ENCODE measurements around the gene NMNAT1.
"Not testable (repeated sequence)": the region's sequence is repeated elsewhere in the genome, so short reads cannot be mapped to it uniquely, and the experiment has no call there.

Gene NMNAT1

GRCh38 chr1:9908871-9909233 is 34.4 kb upstream of the NMNAT1 start:
- Histone ChIP-seq H3K27me3 (ENCODE audit: control insufficient read depth, insufficient read depth, low read length) (no peaks in the 10 kb centered on the region), H3K4me3 (ENCODE audit: low read depth, low read length) (peak overlapping the region; percentile 91), H3K36me3 (ENCODE audit: control insufficient read depth, insufficient read depth, low read length) (no peaks in the 10 kb centered on the region), H3K4me1 (ENCODE audit: control insufficient read depth, insufficient read depth, low read length) (peaks cover 13% of the 10 kb centered on the region), H3K27ac (ENCODE audit: low read depth, low read length) (no peak overlapping the region), H3K9ac (ENCODE audit: low read length) (peak overlapping the region; percentile 87), H3K9me3 (ENCODE audit: control insufficient read depth, insufficient read depth, low read depth, low read length) (no peaks in the 10 kb centered on the region)

- H3K27me3 ChIP-seq (ENCODE audit: control insufficient read depth, insufficient read depth, low read length), result no peaks in the 10 kb centered on the region
- H3K36me3 ChIP-seq (ENCODE audit: control insufficient read depth, insufficient read depth, low read length), result no peaks in the 10 kb centered on the region
- H3K9me3 ChIP-seq (ENCODE audit: control insufficient read depth, insufficient read depth, low read depth, low read length), result no peaks in the 10 kb centered on the region
- H3K4me3 ChIP-seq (ENCODE audit: low read depth, low read length), result peak overlapping the region; percentile 91
- peaks cover 13% of the 10 kb centered on the region for H3K4me1 ChIP-seq (ENCODE audit: control insufficient read depth, insufficient read depth, low read length)
- no peak overlapping the region for H3K27ac ChIP-seq (ENCODE audit: low read depth, low read length)
- H3K9ac ChIP-seq (ENCODE audit: low read length), result peak overlapping the region; percentile 87
These were observed 33.8 kb upstream of the NMNAT1 start for GRCh38 chr1:9909234-9910046.

GRCh38 chr1:9910076-9910422 is 33.2 kb upstream of the NMNAT1 start, which contains the start of gene CTNNBIP1:
Gene CTNNBIP1 (minus strand): TSS chr1:9910269. CDS start chr1:9872064, 38,205 bp downstream.
- Histone ChIP-seq H3K9me3 (ENCODE audit: control insufficient read depth, insufficient read depth, low read depth, low read length) (no peaks in the 10 kb centered on the region), H3K27me3 (ENCODE audit: control insufficient read depth, insufficient read depth, low read length) (no peaks in the 10 kb centered on the region), H3K27ac (ENCODE audit: low read depth, low read length) (peak within 1 kb of the TSS; percentile 71), H3K4me1 (ENCODE audit: control insufficient read depth, insufficient read depth, low read length) (peaks cover 8% of the 10 kb centered on the region), H3K4me3 (ENCODE audit: low read depth, low read length) (peak within 1 kb of the TSS; percentile 95), H3K9ac (ENCODE audit: low read length) (peak within 1 kb of the TSS; percentile 87), H3K36me3 (ENCODE audit: control insufficient read depth, insufficient read depth, low read length) (no peaks in the 10 kb centered on the region)

GRCh38 chr1:9910423-9911178 is 32.7 kb upstream of the NMNAT1 start:
- Histone ChIP-seq H3K27ac (ENCODE audit: low read depth, low read length) (peak overlapping the region; percentile 71), H3K4me3 (ENCODE audit: low read depth, low read length) (peak overlapping the region; percentile 95), H3K27me3 (ENCODE audit: control insufficient read depth, insufficient read depth, low read length) (no peaks in the 10 kb centered on the region), H3K36me3 (ENCODE audit: control insufficient read depth, insufficient read depth, low read length) (no peaks in the 10 kb centered on the region), H3K4me1 (ENCODE audit: control insufficient read depth, insufficient read depth, low read length) (peaks cover 7% of the 10 kb centered on the region), H3K9me3 (ENCODE audit: control insufficient read depth, insufficient read depth, low read depth, low read length) (no peaks in the 10 kb centered on the region), H3K9ac (ENCODE audit: low read length) (peak overlapping the region; percentile 73)

- H3K9me3 ChIP-seq (ENCODE audit: control insufficient read depth, insufficient read depth, low read depth, low read length), result no peaks in the 10 kb centered on the region
- H3K27ac ChIP-seq (ENCODE audit: low read depth, low read length), result no peak overlapping the region
- no peaks in the 10 kb centered on the region for H3K36me3 ChIP-seq (ENCODE audit: control insufficient read depth, insufficient read depth, low read length)
- H3K4me1 ChIP-seq (ENCODE audit: control insufficient read depth, insufficient read depth, low read length), result peaks cover 7% of the 10 kb centered on the region
- H3K4me3 ChIP-seq (ENCODE audit: low read depth, low read length), result no peak overlapping the region
- H3K9ac ChIP-seq (ENCODE audit: low read length), result no peak overlapping the region
- no peaks in the 10 kb centered on the region for H3K27me3 ChIP-seq (ENCODE audit: control insufficient read depth, insufficient read depth, low read length)
These were observed 30.9 kb upstream of the NMNAT1 start for GRCh38 chr1:9912264-9912936.

- Histone ChIP-seq H3K36me3 (ENCODE audit: control insufficient read depth, insufficient read depth, low read length) (no peaks in the 10 kb centered on the region), H3K27ac (ENCODE audit: low read depth, low read length) (no peak overlapping the region), H3K9me3 (ENCODE audit: control insufficient read depth, insufficient read depth, low read depth, low read length) (no peaks in the 10 kb centered on the region), H3K9ac (ENCODE audit: low read length) (no peak overlapping the region), H3K4me1 (ENCODE audit: control insufficient read depth, insufficient read depth, low read length) (no peaks in the 10 kb centered on the region; the same call in 1 of the 2 replicates), H3K27me3 (ENCODE audit: control insufficient read depth, insufficient read depth, low read length) (no peaks in the 10 kb centered on the region), H3K4me3 (ENCODE audit: low read depth, low read length) (no peak overlapping the region)
These were observed 28.7 kb upstream of the NMNAT1 start for GRCh38 chr1:9914610-9914937.

GRCh38 chr1:9916452-9916851 is 26.8 kb upstream of the NMNAT1 start:
- no peaks in the 10 kb centered on the region; the same call in 1 of the 2 replicates for H3K4me1 ChIP-seq (ENCODE audit: control insufficient read depth, insufficient read depth, low read length)
- no peak overlapping the region for H3K9ac ChIP-seq (ENCODE audit: low read length)
- no peak overlapping the region for H3K4me3 ChIP-seq (ENCODE audit: low read depth, low read length)
- no peaks in the 10 kb centered on the region for H3K36me3 ChIP-seq (ENCODE audit: control insufficient read depth, insufficient read depth, low read length)
- no peak overlapping the region for H3K27ac ChIP-seq (ENCODE audit: low read depth, low read length)
- H3K9me3 ChIP-seq (ENCODE audit: control insufficient read depth, insufficient read depth, low read depth, low read length), result no peaks in the 10 kb centered on the region
- H3K27me3 ChIP-seq (ENCODE audit: control insufficient read depth, insufficient read depth, low read length), result no peaks in the 10 kb centered on the region

- H3K36me3 ChIP-seq (ENCODE audit: control insufficient read depth, insufficient read depth, low read length), result not testable (repeated sequence)
These were observed 25.8 kb upstream of the NMNAT1 start for GRCh38 chr1:9917495-9917894.

GRCh38 chr1:9917901-9918300 is 25.4 kb upstream of the NMNAT1 start:
- H3K27ac ChIP-seq (ENCODE audit: low read depth, low read length), result no peak overlapping the region

More at GRCh38 chr1:9917495-9917894, 25.8 kb upstream of the NMNAT1 start:
- not testable (repeated sequence) for H3K9me3 ChIP-seq (ENCODE audit: control insufficient read depth, insufficient read depth, low read depth, low read length); H3K4me1 ChIP-seq (ENCODE audit: control insufficient read depth, insufficient read depth, low read length); H3K27me3 ChIP-seq (ENCODE audit: control insufficient read depth, insufficient read depth, low read length); H3K9ac ChIP-seq (ENCODE audit: low read length); H3K27ac ChIP-seq (ENCODE audit: low read depth, low read length); H3K4me3 ChIP-seq (ENCODE audit: low read depth, low read length)

GRCh38 chr1:9920606-9921005 is 22.7 kb upstream of the NMNAT1 start:
- Histone ChIP-seq H3K27ac (ENCODE audit: low read depth, low read length) (no peak overlapping the region), H3K4me3 (ENCODE audit: low read depth, low read length) (no peak overlapping the region), H3K9me3 (ENCODE audit: control insufficient read depth, insufficient read depth, low read depth, low read length) (no peaks in the 10 kb centered on the region), H3K27me3 (ENCODE audit: control insufficient read depth, insufficient read depth, low read length) (no peaks in the 10 kb centered on the region), H3K4me1 (ENCODE audit: control insufficient read depth, insufficient read depth, low read length) (peaks cover 11% of the 10 kb centered on the region), H3K9ac (ENCODE audit: low read length) (no peak overlapping the region), H3K36me3 (ENCODE audit: control insufficient read depth, insufficient read depth, low read length) (no peaks in the 10 kb centered on the region)

More at GRCh38 chr1:9917901-9918300, 25.4 kb upstream of the NMNAT1 start:
- H3K4me3 ChIP-seq (ENCODE audit: low read depth, low read length), result no peak overlapping the region
- no peaks in the 10 kb centered on the region for H3K36me3 ChIP-seq (ENCODE audit: control insufficient read depth, insufficient read depth, low read length)
- H3K4me1 ChIP-seq (ENCODE audit: control insufficient read depth, insufficient read depth, low read length), result peaks cover 10% of the 10 kb centered on the region
- H3K27me3 ChIP-seq (ENCODE audit: control insufficient read depth, insufficient read depth, low read length), result no peaks in the 10 kb centered on the region
- H3K9ac ChIP-seq (ENCODE audit: low read length), result no peak overlapping the region
- no peaks in the 10 kb centered on the region for H3K9me3 ChIP-seq (ENCODE audit: control insufficient read depth, insufficient read depth, low read depth, low read length)

GRCh38 chr1:9922342-9922741 is 20.9 kb upstream of the NMNAT1 start:
- no peak overlapping the region for H3K27ac ChIP-seq (ENCODE audit: low read depth, low read length)
- no peaks in the 10 kb centered on the region for H3K9me3 ChIP-seq (ENCODE audit: control insufficient read depth, insufficient read depth, low read depth, low read length)
- H3K27me3 ChIP-seq (ENCODE audit: control insufficient read depth, insufficient read depth, low read length), result no peaks in the 10 kb centered on the region
- H3K9ac ChIP-seq (ENCODE audit: low read length), result peak overlapping the region; percentile 26
- no peak overlapping the region for H3K4me3 ChIP-seq (ENCODE audit: low read depth, low read length)
- H3K4me1 ChIP-seq (ENCODE audit: control insufficient read depth, insufficient read depth, low read length), result peaks cover 15% of the 10 kb centered on the region
- no peaks in the 10 kb centered on the region for H3K36me3 ChIP-seq (ENCODE audit: control insufficient read depth, insufficient read depth, low read length)
